AG08395 (cell line): ENCODE measurements around the gene TNFRSF25.
A peak's percentile ranks its signal among the peaks of the same experiment; 100 is the strongest.
"Not testable (repeated sequence)": the region's sequence is repeated elsewhere in the genome, so short reads cannot be mapped to it uniquely, and the experiment has no call there.

Experiments used
- DNase-seq: peaks from one replicate; pipeline ENCODE4 v3.0.0; 2012; ENCODE audit warnings: mixed read lengths, low spot score

Gene TNFRSF25

GRCh38 chr1:6450943-6451373, 15.0 kb downstream of the TNFRSF25 start:
- no peak for DNase-seq

- DNase-seq, result not testable (repeated sequence)
These were observed 15.5 kb downstream of the TNFRSF25 start for GRCh38 chr1:6450486-6450885.

GRCh38 chr1:6450005-6450450, 15.9 kb downstream of the TNFRSF25 start:
- DNase-seq, result no peak

- DNase-seq, result no peak
These were observed 17.0 kb downstream of the TNFRSF25 start for GRCh38 chr1:6448749-6449631.

- no peak for DNase-seq
These were observed 17.9 kb downstream of the TNFRSF25 start for GRCh38 chr1:6447818-6448748.

- DNase-seq, result no peak
These were observed 18.8 kb downstream of the TNFRSF25 start for GRCh38 chr1:6447016-6447817.

GRCh38 chr1:6446665-6447015, 19.3 kb downstream of the TNFRSF25 start:
- no peak for DNase-seq

GRCh38 chr1:6445929-6446328, 20.0 kb downstream of the TNFRSF25 start:
- not testable (repeated sequence) for DNase-seq

GRCh38 chr1:6445062-6445763, 20.8 kb downstream of the TNFRSF25 start:
- no peak for DNase-seq

- no peak for DNase-seq
These were observed 21.6 kb downstream of the TNFRSF25 start for GRCh38 chr1:6444377-6444776.

- DNase-seq, result no peak
These were observed 22.4 kb downstream of the TNFRSF25 start for GRCh38 chr1:6443339-6444115.

- no peak for DNase-seq
These were observed 24.4 kb downstream of the TNFRSF25 start for GRCh38 chr1:6441586-6441985.

- DNase-seq, result peak; percentile 56
These were observed 25.5 kb downstream of the TNFRSF25 start for GRCh38 chr1:6440198-6441126.

- DNase-seq, result peak; percentile 77
These were observed 27.9 kb downstream of the TNFRSF25 start for GRCh38 chr1:6438047-6438525.

GRCh38 chr1:6437012-6437700, 28.8 kb downstream of the TNFRSF25 start:
- DNase-seq, result not testable (repeated sequence)

- not testable (repeated sequence) for DNase-seq
These were observed 29.7 kb downstream of the TNFRSF25 start for GRCh38 chr1:6436277-6436676.

GRCh38 chr1:6435547-6435946, 30.4 kb downstream of the TNFRSF25 start:
- no peak for DNase-seq

GRCh38 chr1:6435129-6435528, 30.8 kb downstream of the TNFRSF25 start:
- no peak for DNase-seq
